GM23338 (cell line): ENCODE results near the gene UBAC2. TPM values are rescaled to one million over a fixed set of nuclear protein-coding genes. Genes with fewer than 3 reads are reported as not detected.

Experiments
- ATAC-seq: fragments of 200-7000 bp; cut with Tn5 transposase; 3 replicates; pipeline ENCODE4 v1.9.1; 2020
- DNase-seq: peaks from one replicate; pipeline ENCODE4 v3.0.0-alpha.2; 2015; ENCODE audit warnings: low spot score
- H2AFZ ChIP-seq: fragments of 200-600 bp; sonication (generic); 2 replicates; pipeline ENCODE4 v1.8.0; 2016; ENCODE audit warnings: antibody characterized with exemption, mild to moderate bottlenecking, moderate library complexity
- H3F3A ChIP-seq: fragments of 200-600 bp; sonication (generic); replicated peaks from 2 replicates; pipeline ENCODE4 v1.8.0; 2017; ENCODE audit warnings: antibody characterized with exemption, mixed run types, low read depth
- H3K27ac ChIP-seq: fragments of 200-600 bp; sonication (generic); 2 replicates; pipeline ENCODE4 v1.6.1; 2016; ENCODE audit warnings: low read depth
- H3K27me3 ChIP-seq: fragments of 200-600 bp; sonication (generic); 2 replicates; pipeline ENCODE4 v1.8.0; 2016; ENCODE audit warnings: mild to moderate bottlenecking, mixed run types, moderate library complexity; ENCODE audit not compliant: insufficient read depth
- H3K36me3 ChIP-seq: fragments of 200-600 bp; sonication (generic); 2 replicates; pipeline ENCODE4 v1.8.0; 2016; ENCODE audit warnings: mild to moderate bottlenecking; ENCODE audit not compliant: insufficient read depth
- H3K4me1 ChIP-seq: fragments of 200-600 bp; sonication (generic); 2 replicates; pipeline ENCODE4 v1.8.0; 2016; ENCODE audit warnings: mild to moderate bottlenecking, moderate library complexity; ENCODE audit not compliant: insufficient read depth
- H3K4me2 ChIP-seq: fragments of 200-600 bp; sonication (generic); 2 replicates; pipeline ENCODE4 v1.7.1; 2017; ENCODE audit warnings: mixed run types
- H3K4me3 ChIP-seq: fragments of 200-600 bp; sonication (generic); 2 replicates; pipeline ENCODE4 v1.6.1; 2016; ENCODE audit warnings: mixed run types
- H3K79me2 ChIP-seq: fragments of 200-600 bp; sonication (generic); replicated peaks from 2 replicates; pipeline ENCODE4 v1.8.0; 2017; ENCODE audit warnings: mild to moderate bottlenecking; ENCODE audit not compliant: insufficient read depth
- H3K9me2 ChIP-seq: fragments of 200-600 bp; sonication (generic); 2 replicates; pipeline ENCODE4 v1.8.0; 2017; ENCODE audit not compliant: insufficient read depth
- H4K20me1 ChIP-seq: fragments of 200-600 bp; sonication (generic); replicated peaks from 2 replicates; pipeline ENCODE4 v1.8.0; 2017; ENCODE audit warnings: mild to moderate bottlenecking; ENCODE audit not compliant: insufficient read depth
- H3K27ac Mint-ChIP-seq: 2 replicates; pipeline ENCODE4 v1.8.0; 2020; ENCODE audit warnings: inconsistent platforms, mild to moderate bottlenecking, moderate library complexity, mixed read lengths
- H3K27me3 Mint-ChIP-seq: 3 replicates; pipeline ENCODE4 v1.8.0; 2022; ENCODE audit warnings: low read depth, mild to moderate bottlenecking, moderate library complexity, mixed read lengths, inconsistent platforms; ENCODE audit not compliant: insufficient read depth, poor library complexity
- H3K36me3 Mint-ChIP-seq: 3 replicates; pipeline ENCODE4 v1.8.0; 2021; ENCODE audit warnings: low read depth, mild to moderate bottlenecking, inconsistent platforms, moderate library complexity, mixed read lengths
- H3K4me1 Mint-ChIP-seq: 3 replicates; pipeline ENCODE4 v1.8.0; 2020; ENCODE audit warnings: mild to moderate bottlenecking, inconsistent platforms, mixed read lengths
- H3K4me3 Mint-ChIP-seq: 3 replicates; pipeline ENCODE4 v1.8.0; 2021; ENCODE audit warnings: moderate library complexity, mild to moderate bottlenecking, inconsistent platforms, mixed read lengths
- H3K9me3 Mint-ChIP-seq: 3 replicates; pipeline ENCODE4 v1.8.0; 2020; ENCODE audit warnings: moderate library complexity, mild to moderate bottlenecking, inconsistent platforms, mixed read lengths
- CREB1 ChIP-seq: fragments of 250-450 bp; sonication (Bioruptor Pico); IDR thresholded peaks from 2 replicates; pipeline ENCODE4 v1.5.0; 2020; ENCODE audit warnings: low read depth, mild to moderate bottlenecking, moderate library complexity
- CTCF ChIP-seq, 2 experiments: fragments of 200-600 bp in 1 of 2; sonication (generic) in 1 of 2; conservative IDR thresholded peaks; 2 replicates each; pipeline versions ENCODE4 v1.5.1 to v1.6.1; 2016 to 2017; ENCODE audit warnings: antibody characterized with exemption in 2 of 2, low read depth in 2 of 2, mild to moderate bottlenecking in 2 of 2, moderate library complexity in 1 of 2
- ETS1 ChIP-seq: IDR thresholded peaks from 2 replicates; pipeline ENCODE4 v1.6.1; 2016; ENCODE audit warnings: antibody characterized with exemption
- EZH2 ChIP-seq: fragments of 200-600 bp; sonication (generic); IDR thresholded peaks from one replicate; pipeline ENCODE4 v1.8.0; 2017; ENCODE audit warnings: antibody characterized with exemption, mild to moderate bottlenecking, low read depth; ENCODE audit not compliant: unreplicated experiment
- EZH2phosphoT487 ChIP-seq: fragments of 200-600 bp; sonication (generic); IDR thresholded peaks from one replicate; pipeline ENCODE4 v1.8.1; 2018; ENCODE audit warnings: antibody characterized with exemption; ENCODE audit not compliant: unreplicated experiment
- JUNB ChIP-seq: IDR thresholded peaks from one replicate; pipeline ENCODE4 v1.6.1; 2016; ENCODE audit warnings: antibody characterized with exemption; ENCODE audit not compliant: unreplicated experiment
- NANOG ChIP-seq: IDR thresholded peaks from 2 replicates; pipeline ENCODE4 v1.6.1; 2016; ENCODE audit warnings: antibody characterized with exemption, borderline replicate concordance
- POLR2AphosphoS5 ChIP-seq: IDR thresholded peaks from 2 replicates; pipeline ENCODE4 v1.6.1; 2016; ENCODE audit warnings: antibody characterized with exemption, low read depth
- STAT1 ChIP-seq: IDR thresholded peaks from one replicate; pipeline ENCODE4 v1.6.1; 2016; ENCODE audit warnings: antibody characterized with exemption; ENCODE audit not compliant: unreplicated experiment
- ZNF114 ChIP-seq: fragments of 250-450 bp; sonication (Bioruptor Pico); IDR thresholded peaks from 2 replicates; pipeline ENCODE4 v1.5.0; 2020; ENCODE audit warnings: mild to moderate bottlenecking, moderate library complexity
- ZNF331 ChIP-seq: fragments of 250-450 bp; sonication (Bioruptor Pico); IDR thresholded peaks from 2 replicates; pipeline ENCODE4 v1.5.0; 2020; ENCODE audit warnings: low read depth, mild to moderate bottlenecking, moderate library complexity
- polyA plus RNA-seq: library from polyadenylated mRNA; unstranded; fragments of >200 nt; fragmentation: Nextera tagmentation; extraction: Ambion mirVana; gene quantifications from 2 replicates; pipeline ENCODE4 v1.2.1, GENCODE V29; 2016
- total RNA-seq: library from RNA; depleted of rRNA; stranded (reverse); fragments of >200 nt; shearing (Covaris generic); gene quantifications from 2 replicates; pipeline ENCODE4 v1.2.3, GENCODE V29; 2014
- TF ChIP-seq, protein P1 (sequence below): fragments of 250-450 bp; sonication (Bioruptor Pico); IDR thresholded peaks from 2 replicates; pipeline ENCODE4 v1.5.0; 2020; ENCODE audit warnings: mild to moderate bottlenecking, moderate library complexity
- TF ChIP-seq, protein P2 (sequence below): IDR thresholded peaks from one replicate; pipeline ENCODE4 v1.6.1; 2018; ENCODE audit warnings: antibody characterized with exemption; ENCODE audit not compliant: unreplicated experiment

UBAC2 gene
- total and polyA plus RNA-seq, 2 experiments from 2014 or later, result 37.9 to 76.9 TPM

DNA sequence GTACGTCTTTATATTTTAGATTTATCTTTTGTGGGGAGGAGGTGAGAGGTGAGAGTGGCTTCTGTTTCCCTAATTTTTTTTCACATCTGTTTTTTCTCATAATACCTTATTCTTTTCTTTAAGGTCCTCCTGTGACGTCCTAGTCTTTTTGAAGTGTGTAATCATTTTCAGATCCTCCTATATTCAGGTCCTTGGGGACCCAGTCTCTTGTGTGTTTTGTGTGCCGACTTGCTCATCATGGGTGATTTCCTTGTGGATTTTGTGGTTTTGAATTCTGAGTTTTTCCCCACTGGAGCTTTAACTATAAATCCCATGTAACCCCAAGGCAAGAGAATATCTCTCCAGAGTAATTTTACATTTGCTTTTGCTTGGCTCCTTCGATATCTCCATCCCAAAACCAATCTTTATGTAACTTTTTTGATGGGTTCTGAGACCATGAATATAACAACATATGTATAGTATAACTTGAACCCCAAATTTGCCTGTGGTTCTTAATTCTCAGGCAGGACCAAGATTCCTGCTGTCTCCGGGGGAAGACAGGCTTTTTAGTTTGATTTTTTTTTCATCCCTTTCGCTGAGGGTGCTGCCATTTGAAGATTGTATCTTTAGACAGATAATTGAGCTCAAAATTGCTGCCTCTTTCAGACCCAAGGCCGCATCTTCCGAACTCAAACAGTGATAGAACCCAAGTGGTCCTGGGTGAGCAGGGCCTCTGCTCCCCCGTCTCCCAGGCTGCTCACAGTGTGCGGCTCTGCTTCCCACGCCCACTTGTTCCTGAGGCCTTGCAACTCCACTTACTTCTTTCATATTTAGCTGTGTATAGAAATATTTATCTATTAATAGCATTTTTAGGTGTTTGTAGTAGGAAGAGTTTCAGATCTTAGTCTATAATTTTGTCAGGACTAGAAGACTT is 165.7 kb downstream of the UBAC2 start:
- Mint-ChIP-seq H3K4me1 (peaks cover 11% of the 10 kb centered on the region), H3K27me3 (peaks cover 2% of the 10 kb centered on the region), H3K36me3 (peaks cover 15% of the 10 kb centered on the region; the same call in 2 of the 3 replicates), H3K4me3 (no peak overlapping the region), H3K9me3 (no peaks in the 10 kb centered on the region), H3K27ac (no peak overlapping the region)
- Histone ChIP-seq H3K4me3 (no peak overlapping the region), H3K79me2 (0 out of 2 replicates have a peak, but pooled peaks cover 6% of the 10 kb centered on the region), H3K36me3 (no peaks in the 10 kb centered on the region), H3K4me1 (peaks cover 5% of the 10 kb centered on the region), H3K9me2 (no peaks in the 10 kb centered on the region), H3K4me2 (no peak overlapping the region), H3K27me3 (no peaks in the 10 kb centered on the region), H4K20me1 (peaks cover 3% of the 10 kb centered on the region; the same call in 1 of the 2 replicates), H3F3A (no peaks in the 10 kb centered on the region), H3K27ac (peak overlapping the region; percentile 40; the same call in 1 of the 2 replicates), H2AFZ (no peak overlapping the region)
- ATAC-seq (0 out of 3 replicates have a peak, but pooled peaks have one; percentile 42), DNase-seq (no peak)
- TF ChIP-seq EZH2phosphoT487, result no peak
- no peak for TF ChIP-seq ETS1
- TF ChIP-seq EZH2, result no peak
- TF ChIP-seq CREB1 (CRISPR knock-in tag), result no peak
- TF ChIP-seq JUNB, result no peak
- TF ChIP-seq, protein P1, sequence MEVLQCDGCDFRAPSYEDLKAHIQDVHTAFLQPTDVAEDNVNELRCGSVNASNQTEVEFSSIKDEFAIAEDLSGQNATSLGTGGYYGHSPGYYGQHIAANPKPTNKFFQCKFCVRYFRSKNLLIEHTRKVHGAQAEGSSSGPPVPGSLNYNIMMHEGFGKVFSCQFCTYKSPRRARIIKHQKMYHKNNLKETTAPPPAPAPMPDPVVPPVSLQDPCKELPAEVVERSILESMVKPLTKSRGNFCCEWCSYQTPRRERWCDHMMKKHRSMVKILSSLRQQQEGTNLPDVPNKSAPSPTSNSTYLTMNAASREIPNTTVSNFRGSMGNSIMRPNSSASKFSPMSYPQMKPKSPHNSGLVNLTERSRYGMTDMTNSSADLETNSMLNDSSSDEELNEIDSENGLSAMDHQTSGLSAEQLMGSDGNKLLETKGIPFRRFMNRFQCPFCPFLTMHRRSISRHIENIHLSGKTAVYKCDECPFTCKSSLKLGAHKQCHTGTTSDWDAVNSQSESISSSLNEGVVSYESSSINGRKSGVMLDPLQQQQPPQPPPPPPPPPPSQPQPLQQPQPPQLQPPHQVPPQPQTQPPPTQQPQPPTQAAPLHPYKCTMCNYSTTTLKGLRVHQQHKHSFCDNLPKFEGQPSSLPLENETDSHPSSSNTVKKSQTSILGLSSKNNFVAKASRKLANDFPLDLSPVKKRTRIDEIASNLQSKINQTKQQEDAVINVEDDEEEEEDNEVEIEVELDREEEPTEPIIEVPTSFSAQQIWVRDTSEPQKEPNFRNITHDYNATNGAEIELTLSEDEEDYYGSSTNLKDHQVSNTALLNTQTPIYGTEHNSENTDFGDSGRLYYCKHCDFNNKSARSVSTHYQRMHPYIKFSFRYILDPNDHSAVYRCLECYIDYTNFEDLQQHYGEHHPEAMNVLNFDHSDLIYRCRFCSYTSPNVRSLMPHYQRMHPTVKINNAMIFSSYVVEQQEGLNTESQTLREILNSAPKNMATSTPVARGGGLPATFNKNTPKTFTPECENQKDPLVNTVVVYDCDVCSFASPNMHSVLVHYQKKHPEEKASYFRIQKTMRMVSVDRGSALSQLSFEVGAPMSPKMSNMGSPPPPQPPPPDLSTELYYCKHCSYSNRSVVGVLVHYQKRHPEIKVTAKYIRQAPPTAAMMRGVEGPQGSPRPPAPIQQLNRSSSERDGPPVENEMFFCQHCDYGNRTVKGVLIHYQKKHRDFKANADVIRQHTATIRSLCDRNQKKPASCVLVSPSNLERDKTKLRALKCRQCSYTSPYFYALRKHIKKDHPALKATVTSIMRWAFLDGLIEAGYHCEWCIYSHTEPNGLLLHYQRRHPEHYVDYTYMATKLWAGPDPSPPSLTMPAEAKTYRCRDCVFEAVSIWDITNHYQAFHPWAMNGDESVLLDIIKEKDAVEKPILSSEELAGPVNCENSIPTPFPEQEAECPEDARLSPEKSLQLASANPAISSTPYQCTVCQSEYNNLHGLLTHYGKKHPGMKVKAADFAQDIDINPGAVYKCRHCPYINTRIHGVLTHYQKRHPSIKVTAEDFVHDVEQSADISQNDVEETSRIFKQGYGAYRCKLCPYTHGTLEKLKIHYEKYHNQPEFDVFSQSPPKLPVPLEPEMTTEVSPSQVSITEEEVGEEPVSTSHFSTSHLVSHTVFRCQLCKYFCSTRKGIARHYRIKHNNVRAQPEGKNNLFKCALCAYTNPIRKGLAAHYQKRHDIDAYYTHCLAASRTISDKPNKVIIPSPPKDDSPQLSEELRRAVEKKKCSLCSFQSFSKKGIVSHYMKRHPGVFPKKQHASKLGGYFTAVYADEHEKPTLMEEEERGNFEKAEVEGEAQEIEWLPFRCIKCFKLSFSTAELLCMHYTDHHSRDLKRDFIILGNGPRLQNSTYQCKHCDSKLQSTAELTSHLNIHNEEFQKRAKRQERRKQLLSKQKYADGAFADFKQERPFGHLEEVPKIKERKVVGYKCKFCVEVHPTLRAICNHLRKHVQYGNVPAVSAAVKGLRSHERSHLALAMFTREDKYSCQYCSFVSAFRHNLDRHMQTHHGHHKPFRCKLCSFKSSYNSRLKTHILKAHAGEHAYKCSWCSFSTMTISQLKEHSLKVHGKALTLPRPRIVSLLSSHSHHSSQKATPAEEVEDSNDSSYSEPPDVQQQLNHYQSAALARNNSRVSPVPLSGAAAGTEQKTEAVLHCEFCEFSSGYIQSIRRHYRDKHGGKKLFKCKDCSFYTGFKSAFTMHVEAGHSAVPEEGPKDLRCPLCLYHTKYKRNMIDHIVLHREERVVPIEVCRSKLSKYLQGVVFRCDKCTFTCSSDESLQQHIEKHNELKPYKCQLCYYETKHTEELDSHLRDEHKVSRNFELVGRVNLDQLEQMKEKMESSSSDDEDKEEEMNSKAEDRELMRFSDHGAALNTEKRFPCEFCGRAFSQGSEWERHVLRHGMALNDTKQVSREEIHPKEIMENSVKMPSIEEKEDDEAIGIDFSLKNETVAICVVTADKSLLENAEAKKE (CRISPR knock-in tag), result no peak
- TF ChIP-seq STAT1, result no peak
- TF ChIP-seq, protein P2, sequence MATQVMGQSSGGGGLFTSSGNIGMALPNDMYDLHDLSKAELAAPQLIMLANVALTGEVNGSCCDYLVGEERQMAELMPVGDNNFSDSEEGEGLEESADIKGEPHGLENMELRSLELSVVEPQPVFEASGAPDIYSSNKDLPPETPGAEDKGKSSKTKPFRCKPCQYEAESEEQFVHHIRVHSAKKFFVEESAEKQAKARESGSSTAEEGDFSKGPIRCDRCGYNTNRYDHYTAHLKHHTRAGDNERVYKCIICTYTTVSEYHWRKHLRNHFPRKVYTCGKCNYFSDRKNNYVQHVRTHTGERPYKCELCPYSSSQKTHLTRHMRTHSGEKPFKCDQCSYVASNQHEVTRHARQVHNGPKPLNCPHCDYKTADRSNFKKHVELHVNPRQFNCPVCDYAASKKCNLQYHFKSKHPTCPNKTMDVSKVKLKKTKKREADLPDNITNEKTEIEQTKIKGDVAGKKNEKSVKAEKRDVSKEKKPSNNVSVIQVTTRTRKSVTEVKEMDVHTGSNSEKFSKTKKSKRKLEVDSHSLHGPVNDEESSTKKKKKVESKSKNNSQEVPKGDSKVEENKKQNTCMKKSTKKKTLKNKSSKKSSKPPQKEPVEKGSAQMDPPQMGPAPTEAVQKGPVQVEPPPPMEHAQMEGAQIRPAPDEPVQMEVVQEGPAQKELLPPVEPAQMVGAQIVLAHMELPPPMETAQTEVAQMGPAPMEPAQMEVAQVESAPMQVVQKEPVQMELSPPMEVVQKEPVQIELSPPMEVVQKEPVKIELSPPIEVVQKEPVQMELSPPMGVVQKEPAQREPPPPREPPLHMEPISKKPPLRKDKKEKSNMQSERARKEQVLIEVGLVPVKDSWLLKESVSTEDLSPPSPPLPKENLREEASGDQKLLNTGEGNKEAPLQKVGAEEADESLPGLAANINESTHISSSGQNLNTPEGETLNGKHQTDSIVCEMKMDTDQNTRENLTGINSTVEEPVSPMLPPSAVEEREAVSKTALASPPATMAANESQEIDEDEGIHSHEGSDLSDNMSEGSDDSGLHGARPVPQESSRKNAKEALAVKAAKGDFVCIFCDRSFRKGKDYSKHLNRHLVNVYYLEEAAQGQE, result no peak
- no peak for TF ChIP-seq CTCF (conservative IDR thresholded peaks at IDR 0.05; ENCODE audit: low read depth in 2 of 2)
- TF ChIP-seq POLR2AphosphoS5, result no peak
- TF ChIP-seq ZNF331 (CRISPR knock-in tag), result no peak
- TF ChIP-seq NANOG, result no peak
- no peak for TF ChIP-seq ZNF114
